ENCODE results near the gene ACAD9.
"Not testable (repeated sequence)": the region's sequence is repeated elsewhere in the genome, so short reads cannot be mapped to it uniquely, and the experiment has no call there.

ACAD9 gene

DNA sequence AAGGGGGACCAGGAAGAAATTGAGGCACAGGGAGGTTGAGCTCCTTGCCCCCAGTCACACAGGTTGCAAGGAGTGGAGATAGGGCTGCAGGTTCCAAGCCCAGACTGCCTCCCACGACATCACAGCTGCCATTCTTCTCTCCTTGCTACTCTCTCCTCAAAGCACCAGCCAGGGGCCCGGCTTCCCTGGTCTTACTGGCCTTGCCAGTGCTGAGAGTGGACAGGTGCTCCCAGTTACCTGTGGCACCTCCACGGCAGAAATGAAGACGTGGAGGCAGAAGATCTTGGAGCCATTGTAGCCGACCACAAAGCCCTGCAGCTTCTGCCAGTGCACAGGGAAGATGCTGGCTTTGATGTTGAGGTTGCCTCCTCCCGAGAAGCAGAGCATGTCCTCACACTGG lies 17.9 kb upstream of the ACAD9 start:
- no peak for DNase-seq (ENCODE audit: low spot score)

DNA sequence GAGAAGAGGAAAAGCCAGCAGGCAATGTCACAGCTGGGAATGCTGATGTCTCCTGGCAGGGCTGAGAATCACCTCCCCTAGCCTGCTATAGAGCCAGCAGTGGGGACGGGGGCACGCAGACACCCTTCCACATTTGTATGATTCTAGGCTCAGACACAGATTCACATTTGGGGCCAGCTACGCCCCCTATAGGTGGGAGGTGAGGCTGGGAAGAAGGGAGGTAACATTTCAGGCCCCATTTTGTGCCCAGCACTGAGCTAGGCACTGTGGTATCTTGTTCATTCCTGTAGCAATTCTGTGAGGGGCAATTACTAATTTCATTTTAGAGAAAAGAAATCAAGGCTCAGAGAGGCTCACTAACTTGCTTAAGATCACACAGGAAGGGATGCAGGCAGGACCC lies 15.9 kb upstream of the ACAD9 start:
- no peak for DNase-seq (ENCODE audit: low spot score)

DNA sequence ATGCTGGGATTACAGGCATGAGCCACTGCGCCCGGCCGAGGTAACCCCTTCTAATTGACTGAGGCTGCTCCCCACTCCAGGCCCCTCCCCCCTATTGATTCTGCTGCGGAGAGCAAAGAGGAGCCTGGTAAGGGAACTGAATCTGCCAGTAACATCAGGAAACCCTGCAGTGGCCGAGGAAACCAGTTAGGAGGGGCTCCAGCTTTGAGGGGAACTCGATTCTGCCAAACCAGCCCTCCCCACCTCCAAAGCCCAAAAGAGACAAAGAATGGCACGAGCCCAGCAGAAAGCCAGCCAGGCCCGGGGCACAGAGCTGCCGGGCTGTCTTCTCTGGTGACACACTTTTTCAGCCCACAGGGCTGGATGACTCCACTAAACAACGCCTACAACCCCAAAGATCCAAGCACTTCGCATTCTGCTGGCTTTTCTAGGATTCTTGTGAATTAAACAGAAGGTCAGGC lies 15.0 kb upstream of the ACAD9 start:
- DNase-seq (ENCODE audit: low spot score) = no peak

DNA sequence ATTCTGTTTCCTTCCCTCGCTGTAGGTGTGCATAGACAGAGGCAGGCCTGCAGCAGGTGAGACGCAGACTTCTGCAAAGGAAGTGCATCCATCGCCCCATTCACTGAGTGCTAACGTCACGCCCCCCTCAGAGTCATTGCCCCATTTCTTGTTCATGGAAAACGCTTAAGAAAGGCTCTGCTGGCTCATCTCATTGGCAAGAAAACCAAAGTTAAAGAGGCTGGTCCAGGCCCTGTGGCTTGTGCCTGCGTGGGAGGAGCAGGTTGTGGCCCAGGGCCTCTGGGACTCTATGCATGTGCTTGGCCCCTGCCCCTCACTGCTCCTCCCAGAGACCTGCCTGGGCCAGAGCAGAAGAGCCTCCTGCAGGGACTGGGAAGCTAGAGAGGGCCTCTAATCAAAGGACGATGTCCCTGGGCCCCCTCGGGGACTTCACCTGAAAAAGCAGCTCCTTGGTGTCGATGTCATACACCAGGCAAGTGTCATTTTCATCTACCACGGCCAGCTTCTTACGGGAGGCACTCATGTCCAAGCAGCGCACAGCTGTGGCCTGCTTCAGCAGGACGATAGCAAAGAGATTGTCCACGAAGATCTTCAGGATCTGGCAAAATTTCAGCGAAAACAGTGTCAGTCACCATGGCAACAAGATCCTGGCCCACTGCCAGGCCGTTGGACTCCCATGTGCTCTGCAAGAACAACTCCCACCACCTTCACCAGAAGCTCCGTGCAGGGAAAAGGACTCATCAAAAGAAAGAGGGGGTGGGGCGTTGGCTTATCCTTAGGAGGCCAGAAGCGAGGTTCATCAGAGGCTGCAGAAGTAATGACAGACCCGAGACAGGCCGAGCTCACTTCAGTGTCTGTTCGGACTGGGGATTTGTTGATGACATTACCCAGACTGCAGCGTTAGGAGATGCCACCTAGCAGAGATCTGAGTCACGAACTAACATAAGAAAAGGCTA lies 14.3 kb upstream of the ACAD9 start:
- not testable (repeated sequence) for DNase-seq (ENCODE audit: low spot score)

DNA sequence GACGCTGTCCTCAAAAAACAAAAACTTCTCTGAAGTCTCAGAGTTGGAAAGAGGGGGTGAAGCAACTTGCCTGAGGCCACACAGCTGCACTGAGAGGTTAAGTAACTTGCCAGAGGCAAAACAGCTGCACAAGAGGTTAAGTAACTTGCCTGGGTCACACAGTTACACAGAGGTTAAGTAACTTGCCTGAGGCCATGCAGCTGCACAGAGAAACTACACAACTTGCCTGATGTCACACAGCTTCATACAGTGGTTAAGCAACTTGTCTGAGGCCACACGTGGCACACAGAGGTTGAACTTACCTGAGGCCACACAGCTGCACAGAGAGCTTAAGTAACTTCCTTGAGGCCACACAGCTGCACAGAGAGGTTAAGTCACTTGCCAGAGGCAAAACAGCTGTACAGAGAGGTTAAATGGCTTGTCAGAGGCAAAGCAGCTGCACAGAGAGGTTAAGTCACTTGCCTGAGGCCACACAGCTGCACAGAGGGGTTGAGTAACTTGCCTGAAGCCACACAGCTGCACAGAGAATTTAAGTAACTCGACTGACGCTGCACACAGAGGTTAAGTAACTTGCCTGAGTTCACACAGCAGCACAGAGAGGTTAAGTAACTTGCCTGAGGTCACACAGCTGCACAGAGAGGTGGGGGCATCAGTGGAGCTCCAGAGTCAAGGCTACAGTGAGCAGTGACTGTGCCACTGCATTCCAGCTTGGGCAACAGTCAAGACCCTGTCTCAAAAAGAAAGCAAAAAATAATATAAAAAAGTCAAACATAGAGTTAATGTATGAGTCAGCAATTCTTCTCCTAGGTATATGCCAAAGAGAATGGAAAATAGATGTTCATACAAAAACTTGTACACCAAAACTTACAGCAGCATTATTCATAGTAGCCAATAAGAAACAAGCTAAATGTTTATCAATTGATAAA lies 12.0 kb upstream of the ACAD9 start:
- DNase-seq (ENCODE audit: low spot score) = no peak

DNA sequence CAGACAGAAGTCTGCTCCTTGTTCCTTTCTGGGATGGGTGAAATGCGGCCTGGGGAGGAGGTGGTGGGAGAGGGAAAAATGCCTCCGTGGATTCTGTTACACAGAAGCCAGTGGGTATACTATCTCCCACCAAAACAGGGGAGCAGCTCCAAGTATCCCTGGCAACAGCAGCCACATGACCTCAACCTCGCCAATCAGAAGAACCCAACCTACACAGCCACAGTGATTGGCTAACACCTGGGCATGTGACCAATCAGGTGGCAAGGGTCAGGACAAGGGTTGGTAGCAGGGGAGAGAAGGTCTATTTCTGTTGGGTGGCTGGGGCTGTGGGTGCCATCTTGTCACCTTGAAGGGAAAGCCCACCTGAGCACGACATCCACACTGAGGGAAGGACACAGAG lies 9.1 kb upstream of the ACAD9 start:
- no peak for DNase-seq (ENCODE audit: low spot score)

DNA sequence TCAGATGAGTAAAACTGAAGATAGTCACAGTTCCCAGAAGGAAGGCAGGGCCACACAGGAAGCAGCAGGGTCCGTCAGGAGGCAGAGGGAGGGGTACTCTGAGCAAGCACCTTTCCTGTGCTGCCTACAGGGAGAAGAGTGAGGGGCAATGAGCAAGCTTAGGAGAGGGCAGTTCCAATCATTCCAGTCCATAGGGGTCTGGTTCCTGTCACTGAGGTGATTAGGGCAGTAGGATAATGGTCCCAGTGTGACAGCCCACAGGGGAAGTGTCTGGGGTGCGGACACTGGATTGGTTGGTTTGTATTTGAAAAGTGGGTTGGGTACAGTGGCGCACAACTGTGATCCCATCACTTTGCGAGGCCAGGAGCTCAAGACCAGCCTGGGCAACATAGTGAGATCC lies 7.1 kb upstream of the ACAD9 start:
- no peak for DNase-seq (ENCODE audit: low spot score)

DNA sequence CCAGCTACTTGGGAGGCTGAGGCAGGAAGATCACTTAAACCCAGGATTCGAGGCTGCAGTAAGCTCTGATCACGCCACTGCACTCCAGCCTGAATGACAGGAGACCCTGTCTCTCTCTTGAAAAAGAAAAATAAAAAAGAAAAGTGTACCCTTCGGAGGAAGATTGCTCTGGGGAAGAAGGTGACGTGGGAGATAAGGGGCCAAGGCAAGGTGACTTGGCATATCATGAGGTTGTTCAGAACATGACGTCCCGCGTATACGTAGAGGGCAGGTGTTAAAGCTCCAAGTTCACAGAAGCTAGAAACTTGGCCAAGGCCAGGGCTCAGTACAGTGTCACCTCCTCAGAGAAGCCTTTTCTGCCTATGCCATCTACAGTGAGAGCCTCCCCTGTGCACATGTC lies 6.7 kb upstream of the ACAD9 start:
- no peak for DNase-seq (ENCODE audit: low spot score)

DNA sequence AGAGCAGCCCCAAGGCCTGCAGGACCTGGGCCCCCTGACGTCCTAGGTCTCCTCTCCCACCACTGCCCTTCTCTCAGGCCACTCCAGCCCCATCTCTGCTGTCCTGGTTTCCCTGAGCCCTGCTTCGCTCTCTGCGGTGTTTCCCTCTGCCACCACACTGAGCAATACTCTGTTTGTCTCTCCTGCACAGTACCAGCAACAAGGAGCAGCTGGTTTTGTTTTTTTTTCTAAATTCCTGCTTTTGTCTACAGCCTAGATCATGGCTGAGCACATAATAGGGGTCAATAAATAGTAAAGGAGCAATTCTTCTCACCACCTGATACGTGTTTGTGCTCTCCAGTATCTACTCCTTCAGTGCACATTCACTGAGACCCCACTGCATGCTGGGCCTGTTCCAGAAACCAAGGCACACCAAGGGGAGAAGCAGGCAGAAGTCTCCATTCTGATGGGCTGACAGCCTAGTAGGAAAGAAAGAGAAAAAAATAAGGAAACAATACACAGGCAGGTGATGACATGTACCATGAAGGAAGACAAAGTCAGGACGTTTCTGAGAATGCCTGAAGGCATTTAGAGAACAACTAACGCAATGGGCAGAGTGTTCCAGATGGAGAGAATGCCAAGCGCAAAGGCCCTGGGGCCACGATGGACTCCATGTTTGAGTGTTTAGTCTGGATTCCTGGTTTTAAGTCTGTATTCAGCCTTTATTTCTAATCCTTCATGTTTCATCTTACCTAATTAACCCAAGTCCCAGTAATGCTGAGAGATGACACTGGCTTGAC lies 6.0 kb upstream of the ACAD9 start:
- DNase-seq (ENCODE audit: low spot score) = no peak

DNA sequence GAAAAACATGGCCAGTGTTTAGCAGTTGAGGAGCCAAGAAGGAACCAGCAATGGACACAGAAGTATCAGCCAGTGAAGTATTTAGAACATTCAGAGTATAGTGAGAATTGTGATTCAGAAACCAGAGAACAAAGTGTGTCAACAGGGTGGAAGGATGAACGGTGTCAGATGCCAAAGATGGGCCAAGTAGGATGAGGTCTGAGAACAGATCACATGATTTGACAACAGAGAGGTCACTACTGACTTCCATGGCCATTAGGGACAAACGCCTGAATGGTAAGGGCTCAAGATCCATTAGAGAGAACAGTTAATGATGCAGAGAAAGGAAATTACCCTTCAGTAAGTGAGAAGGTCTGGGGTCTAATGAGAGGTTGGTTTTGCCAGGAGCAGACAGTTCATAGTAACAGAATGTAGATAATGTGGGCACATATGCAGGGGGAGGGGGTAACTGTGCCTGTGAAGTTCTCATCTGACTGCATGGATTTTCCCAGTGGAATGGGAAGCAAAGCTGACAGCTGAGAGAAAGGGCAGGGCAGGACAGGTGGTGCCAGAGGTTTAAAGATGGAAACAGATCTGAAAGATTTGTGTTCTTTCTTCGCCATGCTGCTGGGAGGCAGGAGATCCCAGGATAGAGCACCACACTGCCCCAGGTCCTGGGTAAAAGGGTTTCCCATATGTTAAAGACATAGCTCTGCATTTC lies 4.8 kb upstream of the ACAD9 start:
- DNase-seq (ENCODE audit: low spot score) = no peak

DNA sequence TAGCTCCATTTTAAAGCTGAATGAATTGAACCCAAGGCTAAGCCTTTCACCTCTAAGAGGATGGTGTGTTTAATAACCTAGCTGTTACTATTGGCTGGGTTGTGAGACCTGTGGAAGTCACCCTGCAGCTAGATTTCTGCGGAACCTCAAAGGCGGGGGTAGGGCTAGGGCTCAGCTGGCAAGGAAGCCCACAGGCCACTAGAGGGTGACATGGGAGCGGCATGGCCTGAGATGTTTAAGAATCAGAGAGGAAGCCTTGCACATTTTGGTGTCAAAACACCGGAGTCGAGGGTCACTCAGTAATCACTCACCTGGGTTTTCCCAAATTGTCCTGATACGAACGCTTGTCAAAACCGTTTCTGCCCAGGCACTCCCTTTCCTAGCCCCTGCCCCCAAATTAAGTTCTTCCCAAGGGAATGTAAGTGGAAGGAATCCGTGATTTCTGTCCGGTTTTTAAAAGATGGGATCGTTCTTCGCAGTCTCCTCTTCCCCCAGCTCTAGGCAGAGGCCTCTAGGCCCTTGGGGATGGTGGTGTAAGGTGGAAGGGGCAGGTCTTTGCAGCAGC lies 3.8 kb upstream of the ACAD9 start:
- DNase-seq (ENCODE audit: low spot score) = peak; percentile 39

DNA sequence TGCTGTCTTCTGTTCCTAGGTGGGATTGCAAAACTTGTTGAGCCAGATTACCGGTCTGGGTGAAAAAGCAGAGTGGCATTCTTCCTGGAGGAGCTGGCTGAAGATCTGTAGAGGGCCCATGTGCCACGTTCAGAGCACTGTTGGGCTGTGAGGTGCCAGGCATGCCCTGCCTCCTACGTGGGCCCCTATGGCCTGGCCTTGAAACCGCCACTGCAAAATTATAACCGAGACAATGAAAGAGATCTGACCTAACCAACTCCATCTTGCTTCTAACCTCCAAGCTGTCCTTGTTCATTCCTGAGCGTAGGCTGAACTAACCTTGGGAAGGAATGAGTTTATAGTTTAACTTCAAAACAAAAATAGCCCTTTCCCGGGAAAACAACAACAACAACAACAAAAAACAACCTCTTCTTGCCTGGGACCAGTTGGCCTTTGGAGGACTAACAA lies 1.4 kb upstream of the ACAD9 start:
- no peak for DNase-seq (ENCODE audit: low spot score)

DNA sequence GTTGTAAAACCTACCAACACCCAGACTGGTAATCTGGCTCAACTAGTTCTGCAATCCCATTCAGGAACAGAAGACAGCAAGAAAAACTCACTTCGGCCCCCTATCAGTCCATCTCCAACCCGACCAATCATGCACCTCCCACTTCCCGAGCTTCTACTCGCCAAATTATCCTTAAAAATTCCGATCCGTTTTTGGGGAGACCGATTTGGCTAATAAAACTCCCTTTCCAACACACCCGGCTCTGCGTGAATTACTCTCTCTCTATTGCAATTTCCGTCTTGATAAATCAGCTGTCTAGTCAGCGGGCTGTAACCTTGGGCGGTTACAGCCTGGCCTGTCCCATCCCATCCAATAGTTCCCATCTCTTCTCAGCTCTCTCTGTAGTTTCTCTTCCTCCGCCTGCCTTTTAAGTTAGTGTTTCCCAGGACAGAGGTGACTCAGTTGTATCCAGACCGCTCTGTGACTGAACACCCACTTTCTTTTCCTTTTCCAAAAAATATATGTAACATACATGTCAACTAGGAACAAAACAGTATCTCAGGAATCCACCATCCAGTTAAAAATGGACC lies 780 bp upstream of the ACAD9 start:
- DNase-seq (ENCODE audit: low spot score) = peak; percentile 69

DNA sequence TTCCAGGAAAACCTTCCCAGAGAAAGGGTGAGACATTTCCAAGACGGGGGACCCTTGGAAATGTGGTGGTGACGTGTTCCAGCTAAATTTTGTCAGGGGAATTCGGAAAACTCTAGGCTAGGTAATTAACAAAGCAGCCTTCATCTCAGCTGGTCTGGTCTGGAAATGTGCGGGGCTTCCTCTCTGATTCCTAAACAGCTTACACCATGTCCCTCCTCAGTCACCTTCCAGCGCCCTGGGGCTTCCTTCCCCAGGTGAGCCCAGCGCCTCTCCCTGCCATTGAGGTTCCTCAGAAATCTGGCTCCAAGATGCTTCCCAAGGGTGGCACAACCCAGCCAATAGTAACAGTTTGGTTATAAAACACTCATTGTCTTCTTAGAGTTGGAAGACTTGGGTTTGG lies 571 bp downstream of the ACAD9 start:
- no peak for DNase-seq (ENCODE audit: low spot score)

DNA sequence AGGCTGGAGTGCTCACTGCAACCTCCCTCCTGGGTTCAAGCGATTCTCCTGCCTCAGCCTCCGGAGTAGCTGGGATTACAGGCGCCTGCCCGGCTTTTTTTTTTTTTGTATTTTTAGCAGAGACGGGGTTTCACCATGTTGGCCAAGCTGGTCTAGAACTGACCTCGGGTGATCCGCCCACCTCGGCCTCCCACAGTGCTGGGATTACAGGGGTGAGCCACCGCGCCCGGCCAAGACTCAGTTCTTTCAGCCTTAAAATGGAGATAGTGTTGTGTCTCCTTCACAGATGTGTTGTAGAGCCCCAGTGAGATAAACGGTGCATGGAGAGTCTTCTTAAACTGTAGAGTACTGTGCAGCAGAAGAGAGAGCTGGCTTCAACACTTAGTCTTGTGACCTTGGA lies 1.0 kb downstream of the ACAD9 start:
- not testable (repeated sequence) for DNase-seq (ENCODE audit: low spot score)

DNA sequence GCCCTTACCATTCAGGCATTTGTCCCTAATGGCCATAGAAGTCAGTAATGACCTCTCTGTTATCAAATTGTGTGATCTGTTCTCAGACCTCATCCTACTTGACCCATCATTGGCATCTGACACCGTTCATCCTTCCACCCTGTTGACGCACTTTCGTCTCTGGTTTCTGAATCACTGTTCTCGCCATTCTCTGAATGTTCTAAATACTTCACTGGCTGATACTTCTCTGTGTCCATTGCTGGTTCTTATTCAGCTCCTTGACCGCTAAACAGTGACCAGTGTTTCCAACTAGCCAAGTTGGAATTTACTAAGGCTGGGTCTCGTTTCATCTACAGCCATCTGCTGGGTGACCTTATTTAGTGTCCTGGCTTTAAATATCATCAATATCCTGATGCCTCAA lies 2.2 kb downstream of the ACAD9 start:
- DNase-seq (ENCODE audit: low spot score) = no peak

DNA sequence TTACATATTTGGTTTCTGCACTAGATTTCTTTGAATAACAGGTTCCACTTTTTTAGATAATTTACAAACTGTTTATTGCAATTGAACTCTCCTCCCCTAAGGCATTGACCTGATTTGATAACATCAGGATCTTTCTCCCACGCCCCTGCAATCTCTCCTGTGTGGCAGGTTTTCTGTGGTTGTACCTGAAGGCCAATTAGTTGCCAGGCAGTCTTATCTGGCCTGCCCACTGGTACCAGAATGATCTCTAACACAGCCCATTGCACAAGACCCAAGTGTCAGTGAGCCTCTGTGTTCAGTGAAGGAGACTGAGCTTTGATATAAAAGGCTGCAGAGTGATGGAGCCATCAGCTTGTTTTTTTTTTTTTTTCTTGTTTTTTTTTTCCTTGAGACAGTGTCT lies 3.3 kb downstream of the ACAD9 start:
- DNase-seq (ENCODE audit: low spot score) = no peak

DNA sequence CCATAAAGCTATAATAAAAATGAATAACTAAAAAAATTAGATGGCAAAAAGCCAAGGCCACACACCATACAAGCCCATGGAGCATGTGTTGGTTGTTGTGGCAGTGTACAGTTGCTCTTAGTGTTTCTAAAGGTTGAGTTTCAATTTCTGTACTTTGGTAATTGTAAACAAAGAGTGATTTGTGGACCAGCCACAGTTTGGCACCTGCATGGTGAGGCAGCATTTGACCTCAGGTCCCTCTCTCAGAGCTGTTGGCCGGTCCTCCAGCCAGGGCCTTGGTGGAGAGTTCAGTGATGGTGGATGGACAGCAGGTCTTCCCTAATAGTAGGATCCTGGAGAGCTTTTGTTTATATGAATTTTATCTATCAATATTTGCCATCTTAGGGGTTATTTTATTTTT lies 5.6 kb downstream of the ACAD9 start:
- no peak for DNase-seq (ENCODE audit: low spot score)

DNA sequence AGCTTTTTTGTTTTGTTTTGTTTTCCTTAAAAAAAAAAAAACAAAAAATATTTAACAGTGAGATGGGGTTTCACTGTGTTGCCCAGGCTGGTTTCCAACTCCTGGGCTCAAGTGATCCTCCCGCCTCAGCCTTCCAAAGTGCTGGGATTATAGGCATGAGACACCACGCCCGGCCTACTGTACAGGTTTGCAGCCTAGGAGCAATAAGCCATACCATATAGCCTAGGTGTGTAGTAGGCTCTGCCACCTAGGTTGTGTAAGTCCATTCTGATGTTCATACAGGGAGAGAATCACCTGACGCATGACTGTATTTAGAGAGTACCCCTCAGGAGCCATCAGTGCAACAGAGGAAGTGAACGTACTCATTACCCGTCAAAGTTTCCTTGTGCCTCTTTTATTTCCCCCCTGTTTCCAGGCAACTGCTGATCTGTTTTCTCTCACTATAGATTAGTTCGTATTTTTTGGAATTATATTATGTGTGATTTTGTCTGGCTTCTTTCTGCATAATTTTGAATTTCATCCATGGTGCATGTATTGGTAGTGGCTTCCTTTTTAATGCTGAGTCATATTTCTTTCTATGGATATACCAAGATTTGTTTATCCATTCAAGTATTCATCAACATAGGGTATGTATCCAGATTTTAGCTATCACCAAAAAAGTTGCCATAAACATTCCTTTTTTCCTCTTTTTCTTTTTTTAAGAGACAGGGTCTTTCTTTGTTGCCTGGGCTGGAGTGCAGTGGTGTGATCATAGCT lies 9.9 kb downstream of the ACAD9 start:
- no peak for DNase-seq (ENCODE audit: low spot score)
